ENCODE results near the gene NT5C3B.

NT5C3B gene

GRCh38 chr17:41870627-41871026 is 34.6 kb upstream of the NT5C3B start:
- Histone ChIP-seq H3K36me3 (ENCODE audit: insufficient read depth, low read length) (peaks cover 78% of the 10 kb centered on the region), H4K20me1 (ENCODE audit: insufficient read depth, low read length) (no peaks in the 10 kb centered on the region), H3K4me3 (ENCODE audit: low read depth in 1 of 2, low read length in 2 of 2) (no peak overlapping the region), H3K4me1 (ENCODE audit: insufficient read depth, low read length) (peaks cover under 1% of the 10 kb centered on the region; the same call in 1 of the 2 replicates), H3K9ac (ENCODE audit: low read depth, low read length) (no peak overlapping the region), H3K27me3 (ENCODE audit: insufficient read depth, low read length, poor library complexity) (no peaks in the 10 kb centered on the region), H3K79me2 (ENCODE audit: insufficient read depth, low read length) (no peaks in the 10 kb centered on the region), H2AFZ (ENCODE audit: low read depth, low read length) (no peak overlapping the region), H3K4me2 (ENCODE audit: insufficient read depth, low read length) (no peak overlapping the region), H3K9me3 (ENCODE audit: insufficient read depth, low read length, severe bottlenecking) (no peaks in the 10 kb centered on the region), H3K27ac (ENCODE audit: low read length) (no peak overlapping the region)
- TF ChIP-seq CTCF (IDR thresholded peaks at IDR 0.05; ENCODE audit: borderline replicate concordance, extremely low read depth, low read length, poor library complexity, severe bottlenecking): no peak
- TF ChIP-seq EZH2 (IDR thresholded peaks at IDR 0.05; ENCODE audit: borderline replicate concordance, low read depth, low read length, severe bottlenecking): no peak
- no peak for DNase-seq
- no peak for ATAC-seq (ENCODE audit: insufficient read depth, low read depth)

GRCh38 chr17:41870097-41870496 is 34.1 kb upstream of the NT5C3B start:
- DNase-seq: no peak
- no peak overlapping the region for H3K4me3 ChIP-seq (ENCODE audit: low read depth in 1 of 2, low read length in 2 of 2)
- no peaks in the 10 kb centered on the region for H3K9me3 ChIP-seq (ENCODE audit: insufficient read depth, low read length, severe bottlenecking)
- no peak overlapping the region for H3K27ac ChIP-seq (ENCODE audit: low read length)
- no peak overlapping the region for H3K9ac ChIP-seq (ENCODE audit: low read depth, low read length)
- TF ChIP-seq EZH2 (IDR thresholded peaks at IDR 0.05; ENCODE audit: borderline replicate concordance, low read depth, low read length, severe bottlenecking): no peak
- no peak for TF ChIP-seq CTCF (IDR thresholded peaks at IDR 0.05; ENCODE audit: borderline replicate concordance, extremely low read depth, low read length, poor library complexity, severe bottlenecking)
- ATAC-seq (ENCODE audit: insufficient read depth, low read depth): no peak
- H3K27me3 ChIP-seq (ENCODE audit: insufficient read depth, low read length, poor library complexity): no peaks in the 10 kb centered on the region
- peaks cover 76% of the 10 kb centered on the region for H3K36me3 ChIP-seq (ENCODE audit: insufficient read depth, low read length)
- peaks cover under 1% of the 10 kb centered on the region for H3K79me2 ChIP-seq (ENCODE audit: insufficient read depth, low read length)
- H2AFZ ChIP-seq (ENCODE audit: low read depth, low read length): no peak overlapping the region
- no peaks in the 10 kb centered on the region for H4K20me1 ChIP-seq (ENCODE audit: insufficient read depth, low read length)
- H3K4me2 ChIP-seq (ENCODE audit: insufficient read depth, low read length): no peak overlapping the region
- peaks cover 3% of the 10 kb centered on the region; the same call in 1 of the 2 replicates for H3K4me1 ChIP-seq (ENCODE audit: insufficient read depth, low read length)

- Histone ChIP-seq H3K4me3 (ENCODE audit: low read depth in 1 of 2, low read length in 2 of 2) (no peak overlapping the region), H3K27ac (ENCODE audit: low read length) (no peak overlapping the region), H4K20me1 (ENCODE audit: insufficient read depth, low read length) (peaks cover 2% of the 10 kb centered on the region; the same call in 1 of the 2 replicates), H3K36me3 (ENCODE audit: insufficient read depth, low read length) (peaks cover 76% of the 10 kb centered on the region), H3K9ac (ENCODE audit: low read depth, low read length) (no peak overlapping the region; the same call in 1 of the 2 replicates), H3K4me1 (ENCODE audit: insufficient read depth, low read length) (peaks cover 3% of the 10 kb centered on the region; the same call in 1 of the 2 replicates), H3K79me2 (ENCODE audit: insufficient read depth, low read length) (peaks cover 7% of the 10 kb centered on the region), H2AFZ (ENCODE audit: low read depth, low read length) (no peak overlapping the region), H3K27me3 (ENCODE audit: insufficient read depth, low read length, poor library complexity) (no peaks in the 10 kb centered on the region), H3K9me3 (ENCODE audit: insufficient read depth, low read length, severe bottlenecking) (no peaks in the 10 kb centered on the region), H3K4me2 (ENCODE audit: insufficient read depth, low read length) (no peak overlapping the region)
- no peak for TF ChIP-seq CTCF (IDR thresholded peaks at IDR 0.05; ENCODE audit: borderline replicate concordance, extremely low read depth, low read length, poor library complexity, severe bottlenecking)
- TF ChIP-seq EZH2 (IDR thresholded peaks at IDR 0.05; ENCODE audit: borderline replicate concordance, low read depth, low read length, severe bottlenecking): no peak
- ATAC-seq (ENCODE audit: insufficient read depth, low read depth): no peak
- DNase-seq: no peak
These were observed 33.4 kb upstream of the NT5C3B start for GRCh38 chr17:41869426-41869825.

GRCh38 chr17:41868568-41868967 is 32.5 kb upstream of the NT5C3B start:
- no peaks in the 10 kb centered on the region for H3K27me3 ChIP-seq (ENCODE audit: insufficient read depth, low read length, poor library complexity)
- H3K4me2 ChIP-seq (ENCODE audit: insufficient read depth, low read length): no peak overlapping the region
- DNase-seq (no peak), ATAC-seq (ENCODE audit: insufficient read depth, low read depth) (no peak)
- no peak overlapping the region for H3K27ac ChIP-seq (ENCODE audit: low read length)
- no peak overlapping the region for H2AFZ ChIP-seq (ENCODE audit: low read depth, low read length)
- TF ChIP-seq EZH2 (IDR thresholded peaks at IDR 0.05; ENCODE audit: borderline replicate concordance, low read depth, low read length, severe bottlenecking) (no peak), CTCF (IDR thresholded peaks at IDR 0.05; ENCODE audit: borderline replicate concordance, extremely low read depth, low read length, poor library complexity, severe bottlenecking) (no peak)
- peaks cover 16% of the 10 kb centered on the region for H3K79me2 ChIP-seq (ENCODE audit: insufficient read depth, low read length)
- no peak overlapping the region for H3K9ac ChIP-seq (ENCODE audit: low read depth, low read length)
- peaks cover 9% of the 10 kb centered on the region for H4K20me1 ChIP-seq (ENCODE audit: insufficient read depth, low read length)
- no peaks in the 10 kb centered on the region for H3K9me3 ChIP-seq (ENCODE audit: insufficient read depth, low read length, severe bottlenecking)
- no peak overlapping the region for H3K4me3 ChIP-seq (ENCODE audit: low read depth in 1 of 2, low read length in 2 of 2)
- H3K36me3 ChIP-seq (ENCODE audit: insufficient read depth, low read length): peaks cover 68% of the 10 kb centered on the region
- H3K4me1 ChIP-seq (ENCODE audit: insufficient read depth, low read length): peaks cover 12% of the 10 kb centered on the region

All from DND-41 (cell line).